CD8-positive, alpha-beta memory T cell (primary cell): ENCODE results near the gene DGLUCY. TPM values are rescaled to one million over a fixed set of nuclear protein-coding genes. Genes with fewer than 3 reads are reported as not detected.

Experiments
- CTCF ChIA-PET: fragments of 350-600 bp; sonication (Branson Sonifier 250); formaldehyde crosslinking; loops from one replicate; lab custom pipeline; 2021; ENCODE audit warnings: antibody characterized with exemption; lab: Charles Lee
- POLR2A ChIA-PET: fragments of 350-600 bp; sonication (Branson Sonifier 250); formaldehyde crosslinking; loops from one replicate; lab custom pipeline; 2021; ENCODE audit warnings: antibody characterized with exemption; lab: Charles Lee
- DNase-seq, 5 donors: peaks; one replicate each; pipeline versions ENCODE4 v3.0.0 to v3.0.0-alpha.2; 2020 to 2022; ENCODE audit warnings: mixed read lengths in 1 of 5
- H3K27ac ChIP-seq: one replicate; pipeline ENCODE4 v1.7.0; 2013; ENCODE audit warnings: low read depth, mild to moderate bottlenecking, low read length, moderate library complexity
- H3K27me3 ChIP-seq: 2 replicates; pipeline ENCODE4 v1.7.0; 2013; ENCODE audit warnings: low read length, mild to moderate bottlenecking; ENCODE audit not compliant: insufficient read depth, poor library complexity, severe bottlenecking
- H3K36me3 ChIP-seq: 2 replicates; pipeline ENCODE4 v1.7.0; 2013; ENCODE audit warnings: mild to moderate bottlenecking, low read length, moderate library complexity; ENCODE audit not compliant: insufficient read depth
- H3K4me1 ChIP-seq: 2 replicates; pipeline ENCODE4 v1.7.0; 2013; ENCODE audit warnings: mild to moderate bottlenecking, low read length, moderate library complexity; ENCODE audit not compliant: insufficient read depth
- H3K4me3 ChIP-seq: 2 replicates; pipeline ENCODE4 v1.7.0; 2013; ENCODE audit warnings: mild to moderate bottlenecking, low read length
- H3K9me3 ChIP-seq: 2 replicates; pipeline ENCODE4 v1.7.0; 2013; ENCODE audit warnings: mild to moderate bottlenecking, low read length
- H3K27ac Mint-ChIP-seq, 8 donors: one replicate each; pipeline ENCODE4 v1.8.0; 2020 to 2021; ENCODE audit warnings: mixed read lengths in 8 of 8, mild to moderate bottlenecking in 6 of 8, inconsistent platforms in 3 of 8, moderate library complexity in 3 of 8
- H3K27me3 Mint-ChIP-seq, 2 donors: one replicate each; pipeline ENCODE4 v1.8.0; 2020 to 2021; ENCODE audit warnings: mixed read lengths in 2 of 2, mild to moderate bottlenecking in 1 of 2, moderate library complexity in 1 of 2
- H3K36me3 Mint-ChIP-seq, 3 donors: one replicate each; pipeline ENCODE4 v1.8.0; 2020 to 2021; ENCODE audit warnings: mixed read lengths in 3 of 3, inconsistent platforms in 1 of 3, mild to moderate bottlenecking in 1 of 3
- H3K4me1 Mint-ChIP-seq, 3 donors: one replicate each; pipeline ENCODE4 v1.8.0; 2020 to 2021; ENCODE audit warnings: mixed read lengths in 3 of 3, inconsistent platforms in 1 of 3, mild to moderate bottlenecking in 1 of 3
- H3K4me3 Mint-ChIP-seq, 7 donors: one replicate each; pipeline ENCODE4 v1.8.0; 2020 to 2021; ENCODE audit warnings: mixed read lengths in 7 of 7, mild to moderate bottlenecking in 6 of 7, moderate library complexity in 4 of 7, inconsistent platforms in 2 of 7
- H3K9me3 Mint-ChIP-seq, 5 donors: one replicate each; pipeline ENCODE4 v1.8.0; 2020 to 2022; ENCODE audit warnings: mixed read lengths in 5 of 5, mild to moderate bottlenecking in 3 of 5, moderate library complexity in 2 of 5, inconsistent platforms in 1 of 5
- polyA plus RNA-seq: library from polyadenylated mRNA; unstranded; fragments of 300-500 nt; fragmentation: Illumina TruSeq; gene quantifications from one replicate; pipeline ENCODE4 v1.2.3, GENCODE V29; 2021
- total RNA-seq, 2 experiments: library from RNA; stranded (reverse); gene quantifications; one replicate each; pipeline ENCODE4 v1.2.3, GENCODE V29; 2021

DGLUCY gene
- total and polyA plus RNA-seq, 3 experiments from 2014 or later, result 45.3 to 55.5 (median 48.7) TPM

DNA sequence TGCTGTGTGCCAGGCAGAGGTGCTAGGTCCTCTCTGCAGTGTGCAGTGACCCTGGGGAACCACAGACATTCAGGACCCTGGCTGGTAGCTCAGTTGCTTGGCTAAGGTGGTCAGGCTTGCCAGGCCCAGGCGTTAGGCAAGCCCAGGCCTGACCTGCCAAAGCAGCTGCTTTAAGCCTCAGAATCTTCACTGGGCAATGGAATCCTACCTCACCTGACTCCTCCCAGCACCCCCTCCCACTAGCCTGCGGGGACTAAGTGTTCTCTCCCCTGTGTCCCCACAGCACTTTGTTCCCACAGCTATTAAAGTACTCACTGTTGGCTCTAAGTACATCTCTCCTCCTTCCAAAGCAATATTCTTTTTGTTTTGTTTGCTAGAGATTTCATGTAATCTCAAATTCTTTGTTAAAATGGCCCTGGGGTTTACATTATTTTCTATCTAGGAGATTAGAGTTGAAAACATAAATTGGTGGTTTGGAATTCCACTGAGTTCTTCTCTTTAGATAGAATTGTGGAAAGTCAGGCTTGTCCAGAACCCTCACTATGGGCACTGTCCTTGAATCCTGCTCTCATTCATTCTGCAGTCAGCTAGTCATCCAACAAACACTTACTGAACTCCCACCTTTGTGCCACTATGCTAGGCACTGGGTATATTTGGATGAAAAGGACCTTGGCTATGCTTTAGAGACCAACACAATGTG, 44.4 kb downstream of the DGLUCY start:
- peaks cover 37% of the 10 kb centered on the region for H3K36me3 ChIP-seq

DNA sequence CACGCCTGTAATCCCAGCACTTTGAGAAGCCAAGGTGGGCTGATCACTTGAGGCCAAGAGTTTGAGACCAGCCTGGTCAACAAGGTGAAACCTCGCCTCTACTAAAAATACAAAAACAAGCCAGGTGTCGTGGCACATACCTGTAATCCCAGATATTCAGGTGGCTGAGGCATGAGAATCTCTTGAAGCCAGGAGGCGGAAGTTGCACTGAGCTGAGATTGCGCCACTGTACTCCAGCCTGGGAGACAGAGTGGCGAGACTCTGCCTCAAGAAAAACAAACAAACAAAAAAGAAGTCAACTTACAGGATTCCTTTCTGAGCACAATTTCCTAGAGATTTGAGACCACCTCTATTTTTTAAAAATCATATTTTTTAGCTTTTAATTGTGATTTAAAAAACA, 45.3 kb downstream of the DGLUCY start:
- Mint-ChIP-seq H3K27ac (peak overlapping the region in 1 of 8 donors; percentile 26), H3K36me3 (peaks cover 3 to 75% (median 22%) of the 10 kb centered on the region in 3 donors), H3K9me3 (no peaks in the 10 kb centered on the region), H3K4me3 (no peak overlapping the region), H3K27me3 (no peaks in the 10 kb centered on the region), H3K4me1 (peaks cover 11 to 21% (median 12%) of the 10 kb centered on the region in 3 donors)
- Histone ChIP-seq H3K4me1 (no peaks in the 10 kb centered on the region), H3K36me3 (peaks cover 37% of the 10 kb centered on the region), H3K9me3 (no peaks in the 10 kb centered on the region), H3K27me3 (no peaks in the 10 kb centered on the region), H3K27ac (no peak overlapping the region), H3K4me3 (no peak overlapping the region)
- CTCF ChIA-PET, result interaction anchor here (1.8 to 2.5 kb wide), 2 partner anchors 100 to 127 kb away, joined by 4 to 7 read pairs; no protein-coding TSS in a partner anchor
- POLR2A ChIA-PET, result no interaction called here
- no peak for DNase-seq

More for the DNA sequence above, 44.4 kb downstream of the DGLUCY start:
- Histone ChIP-seq H3K27ac (no peak overlapping the region), H3K4me1 (no peaks in the 10 kb centered on the region), H3K4me3 (no peak overlapping the region), H3K27me3 (no peaks in the 10 kb centered on the region), H3K9me3 (no peaks in the 10 kb centered on the region)
- Mint-ChIP-seq H3K4me3 (no peak overlapping the region), H3K27ac (no peak overlapping the region), H3K4me1 (peaks cover 11 to 24% (median 15%) of the 10 kb centered on the region in 3 donors), H3K9me3 (no peaks in the 10 kb centered on the region), H3K27me3 (no peaks in the 10 kb centered on the region), H3K36me3 (peaks cover 3 to 73% (median 21%) of the 10 kb centered on the region in 3 donors)
- no peak for DNase-seq
- CTCF ChIA-PET, result interaction anchor here (1.2 to 2.5 kb wide), 4 partner anchors 42 to 128 kb away, joined by 3 to 7 read pairs (median 4); partner anchors contain the start of gene RPS6KA5
- POLR2A ChIA-PET, result interaction anchor here (0.7 kb wide), 2 partner anchors 98 to 260 kb away, joined by 4 to 6 read pairs; partner anchors contain the start of gene RPS6KA5

DNA sequence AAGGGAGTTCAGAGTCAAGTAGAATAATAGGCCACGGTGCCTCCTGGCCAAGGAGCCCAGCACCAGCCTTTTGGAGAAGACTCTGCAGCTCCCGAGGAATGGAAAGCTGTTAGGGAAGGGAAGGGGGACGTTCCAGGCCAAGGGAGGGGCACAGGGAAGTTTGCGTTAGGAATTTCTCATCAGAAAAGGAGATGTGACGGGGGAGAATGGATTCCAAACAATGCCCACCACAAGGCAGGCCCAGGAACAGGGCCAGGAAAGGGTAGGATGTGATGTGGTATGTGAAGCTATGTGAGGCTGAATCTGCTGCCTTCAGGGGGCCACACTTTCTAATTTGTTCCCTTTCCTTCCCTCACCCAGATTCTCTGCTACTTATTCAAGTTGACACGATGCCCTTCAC, 46.0 kb downstream of the DGLUCY start:
- peak overlapping the region in 3 of 8 donors; percentile 24 to 50 (median 49) for H3K27ac Mint-ChIP-seq
- no peaks in the 10 kb centered on the region for H3K9me3 Mint-ChIP-seq
- H3K36me3 Mint-ChIP-seq, result peaks cover 3 to 78% (median 21%) of the 10 kb centered on the region in 3 donors
- H3K27ac ChIP-seq, result no peak overlapping the region
- H3K4me3 Mint-ChIP-seq, result no peak overlapping the region
- no peaks in the 10 kb centered on the region for H3K4me1 ChIP-seq
- ChIA-PET CTCF (interaction anchor here (1.8 to 2.5 kb wide), 2 partner anchors 100 to 127 kb away, joined by 4 to 7 read pairs; no protein-coding TSS in a partner anchor), POLR2A (no interaction called here)
- no peaks in the 10 kb centered on the region for H3K9me3 ChIP-seq
- H3K27me3 Mint-ChIP-seq, result no peaks in the 10 kb centered on the region
- peaks cover 5 to 14% (median 8%) of the 10 kb centered on the region in 3 donors for H3K4me1 Mint-ChIP-seq
- no peak for DNase-seq
- no peaks in the 10 kb centered on the region for H3K27me3 ChIP-seq
- H3K4me3 ChIP-seq, result no peak overlapping the region
- peaks cover 41% of the 10 kb centered on the region for H3K36me3 ChIP-seq

DNA sequence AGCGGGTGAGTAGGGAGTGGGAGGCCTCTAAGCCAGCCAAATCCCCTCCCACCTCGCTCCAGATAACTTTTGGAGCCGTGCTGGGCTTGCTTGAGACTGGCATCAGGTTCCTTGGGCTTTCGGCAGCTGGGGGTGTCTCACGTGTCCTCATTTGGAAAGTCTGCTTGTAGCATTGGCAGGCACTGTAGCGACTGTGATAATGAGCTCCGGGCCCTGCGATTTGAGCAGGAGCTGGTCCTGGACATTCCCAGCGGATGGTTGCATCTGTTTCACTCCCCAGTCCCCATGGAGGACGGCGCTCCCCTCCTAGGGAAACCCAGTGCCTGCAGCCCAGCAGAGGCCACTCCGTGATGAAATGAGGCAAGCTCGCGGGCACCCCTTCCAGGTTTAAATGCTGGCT, 49.4 kb downstream of the DGLUCY start:
- Histone ChIP-seq H3K9me3 (no peaks in the 10 kb centered on the region), H3K4me3 (no peak overlapping the region), H3K36me3 (peaks cover 52% of the 10 kb centered on the region), H3K27ac (no peak overlapping the region), H3K27me3 (no peaks in the 10 kb centered on the region), H3K4me1 (no peaks in the 10 kb centered on the region)
- H3K27ac Mint-ChIP-seq, result no peak overlapping the region
- H3K4me1 Mint-ChIP-seq, result peaks cover 0 to 2% (median 0%) of the 10 kb centered on the region in 3 donors
- H3K36me3 Mint-ChIP-seq, result peaks cover 4 to 87% (median 31%) of the 10 kb centered on the region in 3 donors
- H3K4me3 Mint-ChIP-seq, result no peak overlapping the region
- ChIA-PET POLR2A (no interaction called here), CTCF (interaction anchor here (4.0 kb wide), 1 partner anchor 10 kb away, joined by 15 read pairs; no protein-coding TSS in a partner anchor)
- H3K9me3 Mint-ChIP-seq, result no peaks in the 10 kb centered on the region
- H3K27me3 Mint-ChIP-seq, result no peaks in the 10 kb centered on the region
- no peak for DNase-seq

DNA sequence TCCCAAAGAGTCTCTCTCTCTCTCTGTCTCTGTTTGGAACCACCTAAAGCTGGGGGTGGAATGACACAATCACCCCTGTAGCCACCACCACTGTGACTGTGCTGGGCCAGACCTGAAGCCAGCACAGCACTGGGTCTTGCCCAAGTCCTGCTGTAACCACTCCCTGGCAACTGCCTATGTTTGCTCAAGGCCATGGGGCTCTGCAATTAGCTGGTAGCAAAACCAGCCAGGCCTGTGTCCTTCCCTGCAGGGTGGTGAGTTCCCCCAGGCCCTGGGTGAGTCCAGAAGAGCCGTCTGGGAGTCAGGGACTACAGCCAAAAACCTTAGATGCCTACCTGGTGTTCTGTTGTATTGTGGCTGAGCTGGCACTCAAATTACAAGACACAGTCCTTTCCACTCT, 50.8 kb downstream of the DGLUCY start:
- CTCF ChIA-PET, result interaction anchor here (1.2 to 4.0 kb wide), 2 partner anchors 9 to 13 kb away, joined by 3 to 15 read pairs; no protein-coding TSS in a partner anchor
- H3K27ac Mint-ChIP-seq, result peak overlapping the region in 4 of 8 donors; percentile 12 to 73 (median 30)
- Histone ChIP-seq H3K27me3 (no peaks in the 10 kb centered on the region), H3K4me1 (no peaks in the 10 kb centered on the region), H3K27ac (no peak overlapping the region), H3K36me3 (peaks cover 46% of the 10 kb centered on the region), H3K9me3 (no peaks in the 10 kb centered on the region), H3K4me3 (no peak overlapping the region)
- peaks cover 7 to 84% (median 34%) of the 10 kb centered on the region in 3 donors for H3K36me3 Mint-ChIP-seq
- H3K9me3 Mint-ChIP-seq, result no peaks in the 10 kb centered on the region
- H3K4me1 Mint-ChIP-seq, result peaks cover 0 to 2% (median 0%) of the 10 kb centered on the region in 3 donors
- no peak for DNase-seq
- no peak overlapping the region for H3K4me3 Mint-ChIP-seq
- POLR2A ChIA-PET, result no interaction called here
- no peaks in the 10 kb centered on the region for H3K27me3 Mint-ChIP-seq

DNA sequence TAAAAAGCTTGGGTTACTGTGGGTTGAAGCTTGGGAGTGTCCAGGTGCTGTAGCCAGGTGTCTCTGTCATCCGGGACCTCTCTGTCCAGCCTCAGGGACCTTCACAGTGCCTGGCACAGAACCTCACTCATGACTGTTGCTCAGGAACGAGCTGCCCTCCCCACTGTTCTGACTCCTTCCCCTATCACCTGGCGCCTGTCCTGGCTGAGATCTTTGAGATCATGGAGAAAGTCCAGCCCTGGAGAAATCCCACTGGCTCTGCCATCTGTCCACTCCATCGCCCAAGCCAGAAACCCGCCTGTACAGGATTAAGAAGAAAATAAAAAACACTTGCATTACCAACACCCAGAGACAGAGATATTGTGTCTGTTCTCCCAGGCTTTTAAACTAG, 53.5 kb downstream of the DGLUCY start:
- DNase-seq, result no peak
- Histone ChIP-seq H3K4me1 (no peaks in the 10 kb centered on the region), H3K27me3 (no peaks in the 10 kb centered on the region), H3K9me3 (no peaks in the 10 kb centered on the region), H3K27ac (no peak overlapping the region), H3K4me3 (no peak overlapping the region), H3K36me3 (peaks cover 24% of the 10 kb centered on the region)
- peaks cover 0 to 2% (median 0%) of the 10 kb centered on the region in 3 donors for H3K4me1 Mint-ChIP-seq
- ChIA-PET CTCF (interaction anchor here (0.6 to 1.9 kb wide), 3 partner anchors 10 to 264 kb away, joined by 3 to 9 read pairs (median 4); no protein-coding TSS in a partner anchor), POLR2A (no interaction called here)
- no peaks in the 10 kb centered on the region for H3K9me3 Mint-ChIP-seq
- H3K27me3 Mint-ChIP-seq, result no peaks in the 10 kb centered on the region
- peak overlapping the region in 2 of 8 donors; percentile 57 to 75 for H3K27ac Mint-ChIP-seq
- no peak overlapping the region for H3K4me3 Mint-ChIP-seq
- H3K36me3 Mint-ChIP-seq, result peaks cover 5 to 81% (median 20%) of the 10 kb centered on the region in 3 donors

DNA sequence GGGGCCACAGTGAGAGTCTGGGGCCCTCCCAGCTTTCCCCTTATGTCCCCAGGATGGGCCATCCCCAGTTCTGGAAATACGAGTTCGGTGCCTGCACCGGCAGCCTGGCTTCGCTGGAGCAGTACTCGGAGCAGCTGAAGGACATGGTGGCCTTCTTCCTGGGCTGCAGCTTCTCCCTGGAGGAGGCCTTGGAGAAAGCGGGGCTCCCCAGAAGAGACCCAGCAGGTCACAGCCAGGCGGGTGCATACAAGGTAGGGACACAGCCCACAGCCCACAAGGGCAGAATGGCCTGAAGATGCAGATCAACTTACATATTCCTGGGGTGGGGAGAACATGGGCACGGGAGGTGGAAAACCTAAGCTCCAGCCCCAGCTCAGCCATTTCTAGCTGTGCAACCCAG, 56.1 kb downstream of the DGLUCY start:
- Histone ChIP-seq H3K36me3 (peaks cover 26% of the 10 kb centered on the region), H3K9me3 (no peaks in the 10 kb centered on the region), H3K27me3 (no peaks in the 10 kb centered on the region), H3K4me3 (no peak overlapping the region), H3K27ac (no peak overlapping the region), H3K4me1 (no peaks in the 10 kb centered on the region)
- H3K4me1 Mint-ChIP-seq, result peaks cover 4 to 5% (median 5%) of the 10 kb centered on the region in 3 donors
- H3K4me3 Mint-ChIP-seq, result no peak overlapping the region
- no peaks in the 10 kb centered on the region for H3K27me3 Mint-ChIP-seq
- no peaks in the 10 kb centered on the region for H3K9me3 Mint-ChIP-seq
- DNase-seq, result no peak
- CTCF ChIA-PET, result interaction anchor here (11.0 kb wide), 1 partner anchor 267 kb away, joined by 120 read pairs; no protein-coding TSS in a partner anchor
- H3K27ac Mint-ChIP-seq, result peak overlapping the region in 3 of 8 donors; percentile 42 to 90 (median 77)
- peaks cover 7 to 75% (median 20%) of the 10 kb centered on the region in 3 donors for H3K36me3 Mint-ChIP-seq
- POLR2A ChIA-PET, result no interaction called here
